Testis (tissue), 2 donors: ENCODE results near the gene NIPSNAP2.

Experiments
- POLR2A ChIP-seq: fragments of 450-650 bp; IDR thresholded peaks from one replicate; pipeline ENCODE4 v1.6.1; 2017; ENCODE audit warnings: antibody characterized with exemption, mild to moderate bottlenecking, moderate library complexity
- TF ChIP-seq, protein P1 (sequence below), 3 experiments: fragments of 450-650 bp in 2 of 3; fragments of 200-600 bp in 1 of 3; sonication (generic) in 1 of 3; IDR thresholded peaks; one replicate each; pipeline ENCODE4 v1.5.1; 2016 to 2019; ENCODE audit warnings: antibody characterized with exemption in 3 of 3, mild to moderate bottlenecking in 2 of 3, moderate library complexity in 1 of 3

DNA sequence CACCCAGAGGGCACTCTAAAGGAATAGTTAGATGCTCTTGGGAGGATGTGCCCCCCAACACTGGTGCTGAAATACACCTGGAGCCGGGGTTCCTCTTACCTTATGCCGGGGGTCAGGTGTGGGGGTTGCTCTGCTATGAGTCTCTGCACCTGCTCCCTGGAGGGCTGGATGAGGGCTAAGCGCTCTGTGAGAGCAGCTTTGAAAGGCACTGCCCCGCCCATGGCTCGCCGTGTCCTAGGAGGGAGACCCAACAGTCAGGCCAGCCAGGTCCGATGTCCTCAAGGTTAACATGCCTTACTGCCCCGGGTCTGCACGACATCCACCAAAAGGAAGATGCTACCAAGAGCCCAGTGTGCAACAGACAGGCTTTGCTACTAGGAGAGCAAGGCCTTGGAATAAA lies 55.1 kb downstream of the NIPSNAP2 start:
- TF ChIP-seq, protein P1, sequence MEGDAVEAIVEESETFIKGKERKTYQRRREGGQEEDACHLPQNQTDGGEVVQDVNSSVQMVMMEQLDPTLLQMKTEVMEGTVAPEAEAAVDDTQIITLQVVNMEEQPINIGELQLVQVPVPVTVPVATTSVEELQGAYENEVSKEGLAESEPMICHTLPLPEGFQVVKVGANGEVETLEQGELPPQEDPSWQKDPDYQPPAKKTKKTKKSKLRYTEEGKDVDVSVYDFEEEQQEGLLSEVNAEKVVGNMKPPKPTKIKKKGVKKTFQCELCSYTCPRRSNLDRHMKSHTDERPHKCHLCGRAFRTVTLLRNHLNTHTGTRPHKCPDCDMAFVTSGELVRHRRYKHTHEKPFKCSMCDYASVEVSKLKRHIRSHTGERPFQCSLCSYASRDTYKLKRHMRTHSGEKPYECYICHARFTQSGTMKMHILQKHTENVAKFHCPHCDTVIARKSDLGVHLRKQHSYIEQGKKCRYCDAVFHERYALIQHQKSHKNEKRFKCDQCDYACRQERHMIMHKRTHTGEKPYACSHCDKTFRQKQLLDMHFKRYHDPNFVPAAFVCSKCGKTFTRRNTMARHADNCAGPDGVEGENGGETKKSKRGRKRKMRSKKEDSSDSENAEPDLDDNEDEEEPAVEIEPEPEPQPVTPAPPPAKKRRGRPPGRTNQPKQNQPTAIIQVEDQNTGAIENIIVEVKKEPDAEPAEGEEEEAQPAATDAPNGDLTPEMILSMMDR (IDR thresholded peaks at IDR 0.05), result no peak
- TF ChIP-seq POLR2A, result no peak
